Measurements from ENCODE around the gene CXCL14.

Gene CXCL14

DNA sequence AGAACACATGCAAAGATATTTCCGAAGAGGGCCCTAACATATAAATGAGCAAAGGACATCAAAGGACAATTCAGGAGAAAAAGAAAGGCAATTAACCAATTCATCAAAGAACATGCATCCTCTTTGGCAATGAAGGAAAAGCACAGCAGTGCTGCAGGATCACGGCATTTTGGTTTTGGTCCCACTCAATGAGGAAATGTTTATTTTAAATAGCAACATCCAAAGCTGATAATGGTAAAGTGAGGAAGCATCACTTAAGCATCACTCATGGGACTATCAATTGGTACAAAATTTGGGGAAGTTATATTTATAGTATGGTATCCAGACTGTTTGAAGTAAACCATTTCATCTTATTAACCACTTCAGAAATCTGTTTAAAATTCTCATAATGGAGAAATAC, 5.5 kb upstream of the CXCL14 start:
- DNase-seq = no peak
- Mint-ChIP-seq H3K4me3 (no peak overlapping the region), H3K27me3 (peaks cover 41% of the 10 kb centered on the region), H3K27ac (no peak overlapping the region), H3K4me1 (peaks cover under 1% of the 10 kb centered on the region), H3K9me3 (no peaks in the 10 kb centered on the region)
- no peak for ATAC-seq

DNA sequence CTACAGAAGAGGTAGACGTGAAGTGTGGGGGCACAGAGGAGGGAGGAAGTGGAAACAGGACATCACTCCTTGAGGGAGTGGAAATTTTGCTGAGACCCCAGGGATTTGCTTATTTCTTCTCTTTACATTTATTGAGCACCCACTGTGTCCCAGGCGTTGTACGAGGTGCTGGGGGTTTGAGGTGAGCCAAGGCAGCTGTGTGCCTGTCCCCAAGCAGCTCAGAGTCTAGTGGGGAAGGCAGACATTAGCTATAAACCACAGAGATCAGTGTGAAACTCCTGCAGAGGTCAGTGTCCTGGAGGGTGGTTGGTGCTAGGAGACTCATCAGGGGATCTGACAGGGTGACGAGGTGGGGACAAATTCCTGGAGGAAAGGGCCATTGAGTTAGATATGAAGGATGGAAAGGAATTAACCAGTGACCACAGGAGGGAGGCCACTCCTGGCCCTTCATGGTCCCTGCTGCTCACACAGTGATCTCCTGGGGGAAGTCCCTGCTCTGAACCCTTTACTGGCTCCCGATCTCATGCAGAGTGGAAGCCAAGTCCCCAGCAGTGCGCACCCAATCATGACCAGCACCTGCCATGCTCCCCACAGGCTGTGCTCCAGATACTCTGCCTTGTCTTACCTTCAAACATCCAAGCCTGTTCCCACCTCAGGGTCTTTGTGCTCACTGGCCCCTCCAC, 3.4 kb upstream of the CXCL14 start:
- Mint-ChIP-seq H3K27me3 (peaks cover 61% of the 10 kb centered on the region), H3K9me3 (no peaks in the 10 kb centered on the region), H3K4me3 (no peak overlapping the region), H3K4me1 (peaks cover 6% of the 10 kb centered on the region), H3K27ac (no peak overlapping the region)
- no peak for ATAC-seq
- DNase-seq = no peak

DNA sequence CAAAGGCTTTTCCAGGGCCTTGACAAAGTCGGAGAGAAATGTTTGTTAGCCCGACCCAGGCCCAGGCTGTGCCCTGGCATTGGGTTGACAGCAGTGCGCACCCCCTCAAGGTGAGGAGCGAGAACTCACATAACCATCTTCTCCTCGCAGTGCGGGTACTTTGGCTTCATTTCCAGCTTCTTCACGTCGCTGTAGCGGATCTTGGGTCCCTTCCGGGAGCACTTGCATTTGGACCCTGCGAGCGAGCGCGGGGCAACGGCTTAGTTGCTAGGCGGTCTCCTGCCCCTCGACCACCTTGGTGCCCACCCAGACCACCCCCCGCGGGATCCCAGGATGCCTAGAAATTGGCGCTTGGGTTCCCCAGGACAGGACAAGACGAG, 496 bp downstream of the CXCL14 start:
- H3K27ac Mint-ChIP-seq = no peak overlapping the region
- H3K9me3 Mint-ChIP-seq = no peaks in the 10 kb centered on the region
- H3K4me1 Mint-ChIP-seq = peaks cover 6% of the 10 kb centered on the region
- no peak overlapping the region for H3K4me3 Mint-ChIP-seq
- no peak for DNase-seq
- H3K27me3 Mint-ChIP-seq = peaks cover 78% of the 10 kb centered on the region
- ATAC-seq = no peak

GRCh38 chr5:135577421-135577820, 1.4 kb downstream of the CXCL14 start:
- Mint-ChIP-seq H3K4me3 (no peak overlapping the region), H3K27me3 (peaks cover 78% of the 10 kb centered on the region), H3K27ac (no peak overlapping the region), H3K4me1 (peaks cover 6% of the 10 kb centered on the region), H3K9me3 (no peaks in the 10 kb centered on the region)
- DNase-seq (no peak), ATAC-seq (no peak)

GRCh38 chr5:135576075-135576599, 2.7 kb downstream of the CXCL14 start:
- Mint-ChIP-seq H3K27ac (no peak overlapping the region), H3K27me3 (peaks cover 74% of the 10 kb centered on the region), H3K4me3 (no peak overlapping the region), H3K9me3 (no peaks in the 10 kb centered on the region), H3K4me1 (peaks cover 6% of the 10 kb centered on the region)
- no peak for DNase-seq
- ATAC-seq = no peak

- H3K9me3 Mint-ChIP-seq = no peaks in the 10 kb centered on the region
- H3K27ac Mint-ChIP-seq = no peak overlapping the region
- no peak for ATAC-seq
- DNase-seq = no peak
- peaks cover 70% of the 10 kb centered on the region for H3K27me3 Mint-ChIP-seq
- H3K4me3 Mint-ChIP-seq = no peak overlapping the region
- H3K4me1 Mint-ChIP-seq = peaks cover 6% of the 10 kb centered on the region
Observed at GRCh38 chr5:135574493-135574892, 4.3 kb downstream of the CXCL14 start.

- Mint-ChIP-seq H3K4me1 (no peaks in the 10 kb centered on the region), H3K27ac (no peak overlapping the region)
- DNase-seq = no peak
Observed at GRCh38 chr5:135571902-135572301, 6.9 kb downstream of the CXCL14 start.

DNA sequence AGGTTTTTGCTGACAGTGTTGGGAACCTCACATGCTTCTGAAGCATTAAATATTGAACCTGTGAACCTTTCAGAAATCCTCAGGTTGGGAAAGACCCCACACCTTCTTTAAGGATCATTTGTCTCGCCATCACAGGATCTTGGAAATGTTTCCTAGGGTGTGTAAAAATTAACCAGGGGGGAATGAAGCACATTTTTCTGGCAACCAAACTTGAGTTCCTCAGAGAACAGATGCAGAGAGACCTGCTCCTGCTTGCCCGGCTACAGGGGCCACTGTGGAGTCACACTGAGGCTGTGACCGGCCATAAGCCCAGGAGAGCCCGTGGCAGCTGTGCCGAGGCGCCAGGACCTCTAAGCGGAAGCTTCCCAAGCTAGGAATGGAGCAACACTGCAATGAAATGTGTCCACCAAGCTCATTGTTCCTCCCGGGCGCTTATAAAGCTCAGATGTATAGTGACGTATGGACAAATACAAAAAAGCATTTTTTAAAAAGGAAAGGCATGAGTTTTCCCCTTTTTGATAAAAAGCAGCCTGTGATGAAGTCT, 7.7 kb downstream of the CXCL14 start:
- Mint-ChIP-seq H3K27me3 (peaks cover 67% of the 10 kb centered on the region), H3K9me3 (no peaks in the 10 kb centered on the region), H3K4me1 (peaks cover 2% of the 10 kb centered on the region), H3K27ac (no peak overlapping the region), H3K4me3 (no peak overlapping the region)
- no peak for ATAC-seq
- no peak for DNase-seq

More at GRCh38 chr5:135571902-135572301, 6.9 kb downstream of the CXCL14 start:
- Mint-ChIP-seq H3K4me3 (no peak overlapping the region), H3K9me3 (no peaks in the 10 kb centered on the region), H3K27me3 (peaks cover 68% of the 10 kb centered on the region)
- no peak for ATAC-seq

DNA sequence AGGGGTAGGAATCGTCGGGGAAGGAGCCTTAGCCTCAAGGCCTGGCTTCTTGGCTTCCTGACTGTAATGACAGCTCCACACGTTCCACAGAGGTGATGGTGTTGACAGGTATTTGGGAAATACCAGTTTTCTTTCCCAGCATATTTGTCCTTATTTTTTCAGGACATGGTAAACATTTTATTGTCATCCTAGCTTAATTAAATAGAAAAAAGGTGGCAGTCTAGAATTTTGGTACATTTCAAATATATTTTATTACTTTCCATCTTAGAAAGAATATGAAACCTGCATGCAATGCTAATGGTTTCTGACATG, 8.4 kb downstream of the CXCL14 start:
- ATAC-seq = no peak
- Mint-ChIP-seq H3K4me3 (no peak overlapping the region), H3K4me1 (peaks cover 6% of the 10 kb centered on the region), H3K27ac (no peak overlapping the region), H3K9me3 (no peaks in the 10 kb centered on the region), H3K27me3 (peaks cover 66% of the 10 kb centered on the region)
- no peak for DNase-seq

GRCh38 chr5:135569755-135570452, 8.9 kb downstream of the CXCL14 start:
- no peak overlapping the region for H3K4me3 Mint-ChIP-seq
- peak overlapping the region in 1 of 2 donors; percentile 27 for H3K27ac Mint-ChIP-seq
- ATAC-seq = no peak
- H3K9me3 Mint-ChIP-seq = no peaks in the 10 kb centered on the region
- no peak for DNase-seq
- peaks cover 6% of the 10 kb centered on the region for H3K4me1 Mint-ChIP-seq
- H3K27me3 Mint-ChIP-seq = peaks cover 63% of the 10 kb centered on the region

DNA sequence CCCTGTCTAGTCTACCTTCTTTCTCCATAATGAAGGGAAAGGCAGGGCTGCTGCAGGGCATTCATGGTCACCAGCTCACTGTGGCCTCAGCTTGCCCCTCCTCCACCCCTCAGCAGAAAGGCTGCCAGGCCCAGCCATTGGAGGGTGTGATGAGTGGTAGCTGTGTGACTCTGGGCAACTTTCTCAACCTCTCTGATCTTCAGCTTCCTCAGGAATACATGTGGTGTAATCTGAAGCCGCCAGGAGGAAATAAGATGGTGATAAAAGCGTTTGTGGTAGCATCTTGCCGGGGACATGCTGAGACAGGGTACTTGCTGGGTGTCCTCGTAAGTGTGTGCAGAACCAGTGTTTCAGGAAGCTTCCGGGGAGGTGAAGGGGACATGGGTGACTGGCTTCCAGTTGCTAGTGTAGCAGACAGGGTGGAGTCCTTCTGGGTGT, 9.8 kb downstream of the CXCL14 start:
- no peaks in the 10 kb centered on the region for H3K9me3 Mint-ChIP-seq
- no peak for ATAC-seq
- no peak overlapping the region for H3K27ac Mint-ChIP-seq
- peaks cover 56% of the 10 kb centered on the region for H3K27me3 Mint-ChIP-seq
- DNase-seq = no peak
- H3K4me1 Mint-ChIP-seq = peaks cover 6% of the 10 kb centered on the region
- no peak overlapping the region for H3K4me3 Mint-ChIP-seq

GRCh38 chr5:135568246-135568645, 10.5 kb downstream of the CXCL14 start:
- DNase-seq = no peak
- no peak overlapping the region for H3K27ac Mint-ChIP-seq
- peaks cover 6% of the 10 kb centered on the region for H3K4me1 Mint-ChIP-seq
- peaks cover 53% of the 10 kb centered on the region for H3K27me3 Mint-ChIP-seq
- ATAC-seq = no peak
- no peak overlapping the region for H3K4me3 Mint-ChIP-seq
- H3K9me3 Mint-ChIP-seq = no peaks in the 10 kb centered on the region

GRCh38 chr5:135567661-135568060, 11.1 kb downstream of the CXCL14 start:
- no peaks in the 10 kb centered on the region for H3K9me3 Mint-ChIP-seq
- no peak for DNase-seq
- H3K27ac Mint-ChIP-seq = no peak overlapping the region
- H3K4me3 Mint-ChIP-seq = no peak overlapping the region
- peaks cover 6% of the 10 kb centered on the region for H3K4me1 Mint-ChIP-seq
- peaks cover 47% of the 10 kb centered on the region for H3K27me3 Mint-ChIP-seq
- ATAC-seq = no peak

GRCh38 chr5:135566422-135567400, 12.1 kb downstream of the CXCL14 start:
- H3K9me3 Mint-ChIP-seq = no peaks in the 10 kb centered on the region
- H3K27me3 Mint-ChIP-seq = peaks cover 38% of the 10 kb centered on the region
- no peak overlapping the region for H3K27ac Mint-ChIP-seq
- DNase-seq (no peak), ATAC-seq (no peak)
- H3K4me1 Mint-ChIP-seq = peaks cover 6% of the 10 kb centered on the region
- H3K4me3 Mint-ChIP-seq = no peak overlapping the region

DNA sequence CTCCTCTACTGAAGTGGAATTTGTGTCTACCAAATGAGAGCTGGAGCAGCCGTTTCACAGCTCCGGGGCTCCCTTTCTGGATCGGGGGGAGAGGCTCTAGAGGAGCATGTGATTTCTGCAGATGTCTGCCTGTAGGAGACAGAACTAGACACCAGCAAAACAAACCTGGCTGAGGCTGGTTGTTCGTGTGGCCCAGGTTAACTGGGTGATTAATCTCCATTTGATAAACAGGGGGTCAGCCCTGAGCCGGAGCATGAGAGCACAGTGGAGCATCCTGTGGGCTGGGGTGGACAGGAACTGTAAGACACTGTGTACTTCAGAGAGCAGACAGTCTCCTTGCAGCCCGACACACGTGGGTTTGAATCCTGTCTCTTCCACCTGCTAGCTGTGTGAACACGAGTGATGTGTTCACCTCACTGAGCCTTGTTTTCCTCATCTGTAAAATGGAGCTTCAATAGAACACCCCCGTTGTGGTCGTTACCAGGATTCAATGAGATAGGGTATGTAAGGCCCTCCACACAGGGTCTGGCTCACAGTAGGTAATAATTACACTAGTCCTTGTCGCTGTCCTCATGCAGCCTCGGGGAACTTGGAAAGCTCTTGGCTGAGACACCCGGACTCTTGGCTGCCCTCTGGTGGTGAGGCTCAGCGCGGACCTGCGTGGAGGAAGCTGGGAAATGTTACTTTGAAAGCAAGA, 12.9 kb downstream of the CXCL14 start:
- DNase-seq = peak; percentile 61 to 63
- Mint-ChIP-seq H3K9me3 (no peaks in the 10 kb centered on the region), H3K27me3 (peaks cover 38% of the 10 kb centered on the region), H3K27ac (no peak overlapping the region), H3K4me3 (no peak overlapping the region), H3K4me1 (peaks cover 9% of the 10 kb centered on the region)
- peak; percentile 48 for ATAC-seq

All from stimulated activated naive CD8-positive, alpha-beta T cell treated with anti-CD3 and anti-CD28 coated beads, Interleukin-15, amount 100 ng/mL, for 72 hours (primary cell).